Retinal pigment epithelial cell (primary cell): ENCODE data around the gene WWOX.

Experiments
- DNase-seq: peaks from one replicate; pipeline ENCODE4 v3.0.0-alpha.2; 2010; ENCODE audit warnings: low read depth
- H3K4me3 ChIP-seq: 2 replicates; pipeline ENCODE4 v1.5.1; 2011; ENCODE audit warnings: mild to moderate bottlenecking, low read length, control low read depth, moderate library complexity
- CTCF ChIP-seq: conservative IDR thresholded peaks from 2 replicates; pipeline ENCODE4 v1.5.1; 2011; ENCODE audit warnings: low read depth, low read length, control low read depth, inconsistent platforms

WWOX gene

DNA sequence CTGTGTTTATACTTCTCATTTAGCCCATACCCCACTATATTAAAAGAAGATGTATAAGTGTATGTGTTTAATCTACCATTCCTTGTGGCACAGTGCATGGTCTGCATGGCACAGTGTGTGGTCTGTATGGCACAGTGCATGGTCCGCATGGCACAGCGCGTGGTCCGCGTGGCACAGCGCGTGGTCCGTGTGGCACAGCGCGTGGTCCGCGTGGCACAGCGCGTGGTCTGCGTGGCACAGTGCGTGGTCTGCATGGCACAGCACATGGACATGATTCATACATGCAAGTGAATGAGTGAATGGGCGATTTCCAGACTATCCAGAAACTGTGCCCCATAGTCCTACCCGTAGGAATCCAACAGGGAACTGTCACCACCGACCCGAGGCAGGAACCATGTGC lies 868.5 kb downstream of the WWOX start:
- TF ChIP-seq CTCF: no peak
- H3K4me3 ChIP-seq: no peak overlapping the region
- DNase-seq: no peak

DNA sequence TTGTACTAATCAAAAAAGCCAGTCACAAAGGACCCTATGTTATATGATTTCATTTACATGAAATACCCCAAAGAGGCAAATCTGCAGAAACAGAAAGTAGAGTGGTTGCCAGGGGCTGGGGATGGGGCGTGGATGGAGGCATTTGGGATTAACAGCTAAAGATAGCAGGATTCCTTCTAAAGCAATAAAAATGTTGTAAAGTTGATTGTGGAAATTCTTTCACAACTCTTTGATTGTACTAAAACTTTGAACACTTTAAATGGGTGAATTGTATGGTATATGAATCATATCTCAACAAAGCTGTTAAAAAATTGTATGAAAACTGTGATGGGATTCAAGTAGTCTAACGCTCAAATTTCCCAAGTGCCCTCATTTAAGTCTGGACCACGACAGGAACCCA lies 870.3 kb downstream of the WWOX start:
- no peak for TF ChIP-seq CTCF
- DNase-seq: no peak
- no peak overlapping the region for H3K4me3 ChIP-seq

- no peak for DNase-seq
Observed at GRCh38 chr16:78970650-78971049, 871.2 kb downstream of the WWOX start.

GRCh38 chr16:78972006-78972405 lies 872.6 kb downstream of the WWOX start:
- DNase-seq: no peak
- TF ChIP-seq CTCF: no peak
- H3K4me3 ChIP-seq: no peak overlapping the region

More at GRCh38 chr16:78970650-78971049, 871.2 kb downstream of the WWOX start:
- no peak for TF ChIP-seq CTCF
- no peak overlapping the region for H3K4me3 ChIP-seq

GRCh38 chr16:78972986-78973385 lies 873.5 kb downstream of the WWOX start:
- TF ChIP-seq CTCF: peak; percentile 13
- H3K4me3 ChIP-seq: peak overlapping the region; percentile 5
- DNase-seq: peak; percentile 82

DNA sequence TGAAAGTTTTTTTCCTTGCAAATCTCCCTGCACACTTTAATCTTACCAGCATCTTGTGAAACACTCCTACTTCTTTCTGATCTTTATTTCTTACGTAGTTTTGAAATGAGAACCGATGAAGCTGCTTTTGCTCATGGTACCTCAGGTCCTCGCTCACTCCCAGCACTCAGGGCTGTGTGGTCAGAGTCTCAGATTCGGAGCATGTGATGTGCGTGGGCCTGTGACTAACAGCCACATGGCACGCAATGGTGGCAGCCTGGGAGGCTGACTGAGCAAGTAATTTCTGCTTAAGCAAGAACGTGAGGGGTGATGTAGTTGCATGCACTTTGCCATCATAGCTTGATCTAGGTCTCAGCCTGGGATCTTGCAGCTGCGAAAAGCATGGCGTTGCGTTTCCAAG lies 876.8 kb downstream of the WWOX start:
- no peak for DNase-seq
- TF ChIP-seq CTCF: no peak
- no peak overlapping the region for H3K4me3 ChIP-seq

GRCh38 chr16:78980825-78981224 lies 881.4 kb downstream of the WWOX start:
- no peak overlapping the region for H3K4me3 ChIP-seq
- no peak for TF ChIP-seq CTCF
- no peak for DNase-seq
